Measurements from ENCODE around the gene KLHDC7A.

KLHDC7A gene

GRCh38 chr1:18470671-18471355, 9.9 kb upstream of the KLHDC7A start:
- no peak for DNase-seq

GRCh38 chr1:18473195-18473815, 7.4 kb upstream of the KLHDC7A start:
- no peak for DNase-seq

- no peak for DNase-seq
These were observed 6.1 kb upstream of the KLHDC7A start for GRCh38 chr1:18474559-18475175.

GRCh38 chr1:18475234-18475905, 5.4 kb upstream of the KLHDC7A start:
- no peak for DNase-seq

- no peak for DNase-seq
These were observed 1.3 kb upstream of the KLHDC7A start for GRCh38 chr1:18479454-18479853.

- no peak for DNase-seq
These were observed 625 bp downstream of the KLHDC7A start for GRCh38 chr1:18481190-18481920.

GRCh38 chr1:18481921-18482701, 1.4 kb downstream of the KLHDC7A start:
- no peak for DNase-seq

GRCh38 chr1:18482721-18483425, 2.1 kb downstream of the KLHDC7A start:
- no peak for DNase-seq

GRCh38 chr1:18484276-18484675, 3.5 kb downstream of the KLHDC7A start:
- DNase-seq = no peak

- no peak for DNase-seq
These were observed 4.0 kb downstream of the KLHDC7A start for GRCh38 chr1:18484721-18485120.

- no peak for DNase-seq
These were observed 4.5 kb downstream of the KLHDC7A start for GRCh38 chr1:18485227-18485626.

- DNase-seq = no peak
These were observed 5.5 kb downstream of the KLHDC7A start for GRCh38 chr1:18486195-18486594.

- no peak for DNase-seq
These were observed 8.8 kb downstream of the KLHDC7A start for GRCh38 chr1:18489417-18490143.

GRCh38 chr1:18491168-18491567, 10.4 kb downstream of the KLHDC7A start:
- no peak for DNase-seq

- DNase-seq = no peak
These were observed 13.6 kb downstream of the KLHDC7A start for GRCh38 chr1:18494304-18494703.

GRCh38 chr1:18495635-18496034, 14.9 kb downstream of the KLHDC7A start:
- no peak for DNase-seq

- no peak for DNase-seq
These were observed 15.3 kb downstream of the KLHDC7A start for GRCh38 chr1:18496056-18496455.

GRCh38 chr1:18496497-18497235, 15.9 kb downstream of the KLHDC7A start:
- DNase-seq = no peak

- no peak for DNase-seq
These were observed 21.1 kb downstream of the KLHDC7A start for GRCh38 chr1:18501833-18502232.
